Fibroblast of lung (primary cell): ENCODE results near the gene ADAMTS6.

ENCODE experiments used
- EZH2 ChIP-seq: IDR thresholded peaks from 2 replicates; pipeline ENCODE4 v1.5.1; 2012; ENCODE audit warnings: low read length, control low read depth, mild to moderate bottlenecking; ENCODE audit errors: missing control alignments
- TF ChIP-seq, protein P1 (sequence below), 2 donors: IDR thresholded peaks in 1 of 2; conservative IDR thresholded peaks in 1 of 2; 1 replicate in 1 of 2; 2 replicates in 1 of 2; pipeline ENCODE4 v1.5.1; 2011 to 2012; ENCODE audit warnings: low read length in 2 of 2, control low read depth in 1 of 2, inconsistent platforms in 1 of 2, low read depth in 1 of 2, mild to moderate bottlenecking in 1 of 2

GRCh38 chr5:65141493-65141892 lies 340.2 kb downstream of the ADAMTS6 start:
- TF ChIP-seq, protein P1, sequence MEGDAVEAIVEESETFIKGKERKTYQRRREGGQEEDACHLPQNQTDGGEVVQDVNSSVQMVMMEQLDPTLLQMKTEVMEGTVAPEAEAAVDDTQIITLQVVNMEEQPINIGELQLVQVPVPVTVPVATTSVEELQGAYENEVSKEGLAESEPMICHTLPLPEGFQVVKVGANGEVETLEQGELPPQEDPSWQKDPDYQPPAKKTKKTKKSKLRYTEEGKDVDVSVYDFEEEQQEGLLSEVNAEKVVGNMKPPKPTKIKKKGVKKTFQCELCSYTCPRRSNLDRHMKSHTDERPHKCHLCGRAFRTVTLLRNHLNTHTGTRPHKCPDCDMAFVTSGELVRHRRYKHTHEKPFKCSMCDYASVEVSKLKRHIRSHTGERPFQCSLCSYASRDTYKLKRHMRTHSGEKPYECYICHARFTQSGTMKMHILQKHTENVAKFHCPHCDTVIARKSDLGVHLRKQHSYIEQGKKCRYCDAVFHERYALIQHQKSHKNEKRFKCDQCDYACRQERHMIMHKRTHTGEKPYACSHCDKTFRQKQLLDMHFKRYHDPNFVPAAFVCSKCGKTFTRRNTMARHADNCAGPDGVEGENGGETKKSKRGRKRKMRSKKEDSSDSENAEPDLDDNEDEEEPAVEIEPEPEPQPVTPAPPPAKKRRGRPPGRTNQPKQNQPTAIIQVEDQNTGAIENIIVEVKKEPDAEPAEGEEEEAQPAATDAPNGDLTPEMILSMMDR (conservative IDR thresholded peaks at IDR 0.05 in 1 of 2, IDR thresholded peaks at IDR 0.05 in 1 of 2; ENCODE audit: low read depth in 1 of 2, low read length in 2 of 2) = no peak
- no peak for TF ChIP-seq EZH2
